Fibroblast of lung (primary cell): ENCODE data around the gene CLDN18.

Source experiments
- EZH2 ChIP-seq: IDR thresholded peaks from 2 replicates; pipeline ENCODE4 v1.5.1; 2012; ENCODE audit warnings: low read length, control low read depth, mild to moderate bottlenecking; ENCODE audit errors: missing control alignments
- TF ChIP-seq, protein P1 (sequence below), 2 donors: IDR thresholded peaks in 1 of 2; conservative IDR thresholded peaks in 1 of 2; 1 replicate in 1 of 2; 2 replicates in 1 of 2; pipeline ENCODE4 v1.5.1; 2011 to 2012; ENCODE audit warnings: low read length in 2 of 2, control low read depth in 1 of 2, inconsistent platforms in 1 of 2, low read depth in 1 of 2, mild to moderate bottlenecking in 1 of 2

DNA sequence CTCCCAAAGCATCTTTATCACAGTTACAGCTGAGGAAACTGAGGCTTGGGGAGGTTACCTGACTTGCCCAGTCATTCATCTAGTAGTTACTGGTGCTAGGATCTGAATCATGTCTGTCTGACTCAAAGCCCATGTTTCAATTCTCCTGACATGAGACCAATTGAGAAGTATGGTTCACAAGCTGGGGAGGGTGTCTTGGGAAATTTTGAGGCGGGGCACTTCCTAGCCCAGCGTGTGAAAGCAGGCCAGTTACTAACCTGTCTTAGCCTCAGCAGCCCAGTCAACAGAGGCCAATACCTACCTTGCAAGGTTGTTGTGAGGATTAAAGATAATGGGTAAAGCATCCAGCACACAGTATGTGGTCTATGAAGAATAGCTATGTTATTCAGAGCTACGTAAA lies 37.0 kb downstream of the CLDN18 start:
- TF ChIP-seq, protein P1, sequence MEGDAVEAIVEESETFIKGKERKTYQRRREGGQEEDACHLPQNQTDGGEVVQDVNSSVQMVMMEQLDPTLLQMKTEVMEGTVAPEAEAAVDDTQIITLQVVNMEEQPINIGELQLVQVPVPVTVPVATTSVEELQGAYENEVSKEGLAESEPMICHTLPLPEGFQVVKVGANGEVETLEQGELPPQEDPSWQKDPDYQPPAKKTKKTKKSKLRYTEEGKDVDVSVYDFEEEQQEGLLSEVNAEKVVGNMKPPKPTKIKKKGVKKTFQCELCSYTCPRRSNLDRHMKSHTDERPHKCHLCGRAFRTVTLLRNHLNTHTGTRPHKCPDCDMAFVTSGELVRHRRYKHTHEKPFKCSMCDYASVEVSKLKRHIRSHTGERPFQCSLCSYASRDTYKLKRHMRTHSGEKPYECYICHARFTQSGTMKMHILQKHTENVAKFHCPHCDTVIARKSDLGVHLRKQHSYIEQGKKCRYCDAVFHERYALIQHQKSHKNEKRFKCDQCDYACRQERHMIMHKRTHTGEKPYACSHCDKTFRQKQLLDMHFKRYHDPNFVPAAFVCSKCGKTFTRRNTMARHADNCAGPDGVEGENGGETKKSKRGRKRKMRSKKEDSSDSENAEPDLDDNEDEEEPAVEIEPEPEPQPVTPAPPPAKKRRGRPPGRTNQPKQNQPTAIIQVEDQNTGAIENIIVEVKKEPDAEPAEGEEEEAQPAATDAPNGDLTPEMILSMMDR (conservative IDR thresholded peaks at IDR 0.05 in 1 of 2, IDR thresholded peaks at IDR 0.05 in 1 of 2; ENCODE audit: low read depth in 1 of 2, low read length in 2 of 2): no peak
- no peak for TF ChIP-seq EZH2
